ENCODE data around the gene TMEM150B. TPM values are rescaled to one million over a fixed set of nuclear protein-coding genes. Genes with fewer than 3 reads are reported as not detected.

TMEM150B gene, protein sequence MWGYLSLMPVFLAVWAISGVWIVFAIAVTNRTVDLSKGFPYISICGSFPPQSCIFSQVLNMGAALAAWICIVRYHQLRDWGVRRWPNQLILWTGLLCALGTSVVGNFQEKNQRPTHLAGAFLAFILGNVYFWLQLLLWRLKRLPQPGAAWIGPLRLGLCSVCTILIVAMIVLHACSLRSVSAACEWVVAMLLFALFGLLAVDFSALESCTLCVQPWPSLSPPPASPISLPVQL
- not detected in 2 replicates for total RNA-seq

GRCh38 chr19:55325172-55325571, at the start of gene TMEM150B:
Gene TMEM150B (minus strand): TSS chr19:55325341. CDS start chr19:55321036, 4,305 bp downstream.

DNA sequence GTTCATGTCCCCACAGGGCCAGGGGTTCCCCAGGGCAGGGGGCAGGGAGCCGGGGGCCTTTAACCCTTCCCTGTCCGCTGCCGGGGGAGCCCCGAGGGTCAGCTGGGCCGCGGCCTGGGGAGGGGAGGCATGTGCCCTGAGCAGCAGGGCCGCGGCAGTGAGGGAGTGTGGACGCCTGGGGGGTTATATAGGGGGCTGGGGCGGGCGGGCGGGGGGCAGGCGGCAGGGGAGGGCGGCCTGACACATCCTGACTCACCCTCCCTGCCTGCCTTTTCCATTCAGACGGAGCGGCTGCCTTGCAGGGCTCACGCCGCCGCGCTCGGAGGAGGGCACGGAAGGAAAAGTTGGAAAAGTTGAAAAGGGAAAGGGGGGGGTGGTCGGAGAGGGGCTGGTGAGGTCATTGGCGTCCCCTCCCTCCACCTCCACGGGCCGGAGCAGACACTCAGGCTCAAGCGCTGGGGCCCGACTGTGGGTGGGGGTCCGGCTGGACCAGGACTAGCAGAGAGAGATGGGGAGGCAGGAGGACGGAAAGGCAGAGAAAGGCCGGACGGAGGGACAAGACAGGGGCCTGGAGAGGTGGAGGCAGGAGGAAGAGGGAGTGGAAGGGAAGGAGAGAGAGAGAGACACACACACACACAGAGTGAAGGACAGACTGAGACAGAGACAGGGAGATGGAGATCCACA, 45.3 kb upstream of the TMEM150B start, which contains the start of gene IL11:
TSS of gene IL11 (minus strand) at position 159 of the 684 bp plus-strand sequence. CDS start at position 6, 153 bp downstream.

DNA sequence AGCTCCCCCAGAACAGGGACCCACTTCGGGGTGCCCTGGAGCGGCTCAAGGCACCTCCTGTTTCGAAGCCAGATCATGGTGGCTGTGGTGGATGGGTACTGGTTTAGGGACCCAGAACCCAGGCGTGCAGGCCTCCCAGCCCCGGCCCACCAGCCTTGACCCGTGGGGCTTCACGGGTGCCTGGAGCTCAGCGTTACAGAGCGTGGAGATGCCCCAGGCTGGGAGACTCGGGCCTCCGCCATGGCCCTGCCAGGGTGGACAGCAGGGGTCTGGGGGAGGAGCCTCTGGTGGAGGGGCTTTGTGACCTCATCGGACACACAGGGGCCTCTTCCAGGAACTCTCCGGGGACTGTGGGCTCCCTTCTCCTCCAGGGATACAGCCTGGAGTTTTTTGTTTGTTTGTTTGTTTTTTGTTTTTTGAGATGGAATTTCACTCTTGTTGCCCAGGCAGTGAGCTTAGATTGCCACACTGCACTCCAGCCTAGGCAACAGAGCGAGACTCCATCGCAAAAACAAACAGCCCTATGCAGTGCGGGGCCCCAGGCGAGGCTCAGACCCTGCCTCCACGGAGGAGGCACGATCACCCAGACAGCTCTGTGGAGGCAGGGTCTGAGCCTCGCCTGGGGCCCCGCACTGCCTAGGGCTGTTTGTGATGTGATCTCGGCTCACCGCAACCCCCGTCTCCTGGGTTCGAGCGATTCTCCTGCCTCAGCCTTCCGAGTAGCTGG, 38.0 kb upstream of the TMEM150B start, which contains the start of gene GARIN5B:
TSS of gene GARIN5B (minus strand) at position 271 of the 727 bp plus-strand sequence. CDS start at position 77, 194 bp downstream.

DNA sequence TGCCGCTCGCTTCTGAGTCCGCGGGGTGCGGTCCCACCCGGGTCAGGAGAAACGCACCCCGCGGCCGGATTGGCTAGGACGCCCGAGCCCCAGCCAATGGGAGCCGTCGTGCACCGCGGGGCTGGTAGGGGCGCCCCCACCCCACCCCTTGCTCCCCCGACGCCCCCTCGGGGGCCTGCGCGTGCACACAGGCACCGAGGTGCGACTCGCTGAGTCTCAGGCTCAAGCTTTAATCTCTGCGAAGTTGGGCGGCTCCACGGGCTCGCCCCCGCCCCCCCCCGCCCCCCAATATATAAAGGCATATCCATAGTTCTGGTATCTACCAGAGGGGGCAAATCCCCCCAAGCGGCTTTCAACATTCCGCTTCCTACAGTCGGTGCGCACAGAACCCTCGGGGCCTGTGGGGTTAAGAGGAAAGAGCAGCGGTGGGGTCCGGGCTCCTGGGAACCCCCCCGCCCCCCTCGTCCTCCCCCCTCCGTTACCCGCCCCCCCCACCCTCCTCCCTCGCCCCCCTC, 29.6 kb upstream of the TMEM150B start, which contains the start of gene COX6B2:
TSS of gene COX6B2 (minus strand) at position 22 of the 515 bp plus-strand sequence. CDS start 198 bp downstream, outside the sequence.

DNA sequence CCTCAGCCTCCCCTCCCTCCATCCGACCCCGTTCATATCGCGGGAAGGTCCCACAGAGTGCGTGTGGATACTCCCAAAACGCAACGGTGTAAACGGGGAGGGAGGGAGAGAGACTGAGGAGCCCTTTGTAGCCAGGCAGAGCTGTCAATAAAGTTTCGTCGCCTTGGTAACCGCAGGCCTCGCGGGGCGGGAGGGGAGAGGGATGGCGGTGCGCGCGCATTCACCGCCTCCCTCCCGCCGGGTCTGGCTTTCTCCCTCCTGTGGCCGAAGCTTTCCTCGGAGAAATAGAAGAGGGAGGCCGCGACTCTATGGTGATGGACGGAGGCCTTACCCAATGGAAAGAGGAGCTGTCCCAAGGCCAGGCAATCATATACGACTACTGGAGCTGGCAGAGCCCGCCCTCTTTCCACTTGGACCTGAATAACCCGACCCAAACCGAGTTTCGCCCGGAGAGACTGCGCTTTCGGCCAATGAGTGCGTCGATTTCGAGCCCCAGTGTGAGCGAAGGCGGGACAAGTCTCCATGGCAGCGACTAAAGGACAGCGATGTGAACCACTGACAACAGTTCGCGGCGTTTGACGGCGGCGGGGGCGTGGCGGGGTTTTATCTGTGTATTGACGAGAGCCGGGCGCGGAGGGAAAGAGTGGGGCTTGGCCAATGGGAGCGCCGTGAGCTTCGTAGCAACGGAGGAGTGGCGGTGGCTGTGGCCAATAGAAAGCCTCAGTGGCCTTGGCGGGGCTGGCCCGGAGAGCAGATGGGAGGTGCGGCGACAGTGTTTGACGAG, 14.2 kb upstream of the TMEM150B start, which contains the start of gene KMT5C:
TSS of gene KMT5C (plus strand) at position 772 of the 784 bp plus-strand sequence. CDS start 2,061 bp downstream, outside the sequence.

GRCh38 chr19:55283548-55284377, 41.4 kb downstream of the TMEM150B start, which contains the start of gene BRSK1:
Gene BRSK1 (plus strand): TSS chr19:55283997. CDS start chr19:55284443, 446 bp downstream.

GRCh38 chr19:55279770-55280643, 45.1 kb downstream of the TMEM150B start, which contains the start of gene HSPBP1:
Gene HSPBP1 (minus strand): TSS chr19:55280110. CDS start chr19:55279608, 502 bp downstream.

Other genes starting within 250 kb of the TMEM150B start
- 0.75 and 1.8 TPM in 2 replicates for gene EPS8L1, start 249.5 kb downstream of the TMEM150B start, total RNA-seq
- gene PPP1R12C, start 207.7 kb downstream of the TMEM150B start, total RNA-seq = 44.6 and 50.9 TPM in 2 replicates
- gene TNNT1, start 176.1 kb downstream of the TMEM150B start, total RNA-seq = 4.1 and 4.5 TPM in 2 replicates
- not detected in 2 replicates for gene TNNI3, start 167.6 kb downstream of the TMEM150B start, total RNA-seq
- gene DNAAF3, start 158.7 kb downstream of the TMEM150B start, total RNA-seq = 0.33 and 0.75 TPM in 2 replicates
- gene SYT5, start 145.1 kb downstream of the TMEM150B start, total RNA-seq = under 0.01 and 0.12 TPM in 2 replicates
- gene PTPRH, start 115.8 kb downstream of the TMEM150B start, total RNA-seq = 7.4 and 15.3 TPM in 2 replicates
- 1.6 and 1.7 TPM in 2 replicates for gene TMEM86B, start 96.6 kb downstream of the TMEM150B start, total RNA-seq
- 34.7 and 45.9 TPM in 2 replicates for gene PPP6R1, start 66.3 kb downstream of the TMEM150B start, total RNA-seq
- gene HSPBP1, start 45.2 kb downstream of the TMEM150B start, total RNA-seq = 32.7 and 45.6 TPM in 2 replicates
- gene BRSK1, start 41.3 kb downstream of the TMEM150B start, total RNA-seq = 7.0 and 9.2 TPM in 2 replicates
- 6.5 and 12.1 TPM in 2 replicates for gene KMT5C, start 14.5 kb upstream of the TMEM150B start, total RNA-seq
- gene COX6B2, start 29.4 kb upstream of the TMEM150B start, total RNA-seq = not detected in 2 replicates
- gene GARIN5B, start 37.9 kb upstream of the TMEM150B start, total RNA-seq = not detected in 2 replicates
- gene IL11, start 45.1 kb upstream of the TMEM150B start, total RNA-seq = 6.9 and 8.5 TPM in 2 replicates
- 0.37 TPM in 1 of 2 replicates, not detected in the other for gene TMEM190, start 51.5 kb upstream of the TMEM150B start, total RNA-seq
- 0.33 and 0.75 TPM in 2 replicates for gene TMEM238, start 59.0 kb upstream of the TMEM150B start, total RNA-seq
- 393 and 410 TPM in 2 replicates for gene RPL28, start 60.6 kb upstream of the TMEM150B start, total RNA-seq
- gene UBE2S, start 82.4 kb upstream of the TMEM150B start, total RNA-seq = 268 and 487 TPM in 2 replicates
- not detected in 2 replicates for gene SHISA7, start 118.0 kb upstream of the TMEM150B start, total RNA-seq
- 52.5 and 63.2 TPM in 2 replicates for gene ISOC2, start 136.3 kb upstream of the TMEM150B start, total RNA-seq
- gene C19orf85, start 139.4 kb upstream of the TMEM150B start, total RNA-seq = not detected in 2 replicates
- gene ZNF628, start 151.3 kb upstream of the TMEM150B start, total RNA-seq = 1.5 and 1.9 TPM in 2 replicates
- 19.1 and 29.9 TPM in 2 replicates for gene NAT14, start 159.8 kb upstream of the TMEM150B start, total RNA-seq
- 22.4 and 38.0 TPM in 2 replicates for gene SSC5D, start 163.1 kb upstream of the TMEM150B start, total RNA-seq
- 0.11 and 1.5 TPM in 2 replicates for gene SBK2, start 211.8 kb upstream of the TMEM150B start, total RNA-seq
- 0.12 TPM in 1 of 2 replicates, not detected in the other for gene SBK3, start 220.2 kb upstream of the TMEM150B start, total RNA-seq

Measured in uterine smooth muscle cell (primary cell).